Measurements from ENCODE around the gene CMSS1.

DNA sequence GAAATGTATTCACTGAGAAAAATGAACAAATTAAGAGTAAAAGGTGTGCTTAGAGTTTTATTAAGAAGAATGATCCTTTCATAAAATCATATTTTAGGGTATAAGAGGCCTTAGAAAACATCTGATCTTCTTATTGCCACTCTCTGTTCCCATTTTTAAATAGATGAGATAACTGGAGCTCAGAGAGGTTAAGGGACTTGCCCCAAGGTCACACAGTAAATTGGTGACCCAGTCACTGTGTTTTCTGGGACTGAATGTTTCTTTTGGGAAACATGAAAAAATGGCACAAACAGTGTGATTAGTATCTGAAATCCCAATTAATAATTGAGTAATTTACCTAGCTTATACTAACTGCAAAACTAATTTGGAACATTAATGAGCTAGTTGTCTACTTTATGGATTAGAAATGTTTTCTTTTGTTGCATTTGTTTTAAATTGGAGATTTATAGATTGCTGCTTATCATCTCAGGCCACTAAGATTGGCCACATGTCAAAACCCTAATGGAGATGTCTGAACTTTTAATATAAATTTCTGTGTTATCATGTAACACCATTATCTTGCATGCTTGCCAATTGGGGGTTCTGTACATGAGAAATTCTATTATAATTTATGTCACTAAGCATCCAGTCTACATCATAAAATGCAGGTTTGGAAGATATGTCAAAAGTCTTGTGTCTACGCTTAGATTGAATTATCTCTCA is 64.9 kb downstream of the CMSS1 start:
- TF ChIP-seq CTCF (IDR thresholded peaks at IDR 0.05; ENCODE audit: poor library complexity, severe bottlenecking) (no peak), EZH2 (IDR thresholded peaks at IDR 0.05; ENCODE audit: borderline replicate concordance, insufficient read depth, low read length, poor library complexity, severe bottlenecking) (no peak), RAD21 (conservative IDR thresholded peaks at IDR 0.05) (no peak)
